Erythroblast (primary cell): ENCODE results near the gene C14orf180.

Source experiments
- GATA1 ChIP-seq: IDR thresholded peaks from 2 replicates; pipeline ENCODE4 v1.6.1; 2011; ENCODE audit warnings: low read depth, mild to moderate bottlenecking, control low read depth, low read length, moderate library complexity
- POLR2A ChIP-seq: IDR thresholded peaks from 2 replicates; pipeline ENCODE4 v1.6.1; 2011; ENCODE audit warnings: mild to moderate bottlenecking, low read length

DNA sequence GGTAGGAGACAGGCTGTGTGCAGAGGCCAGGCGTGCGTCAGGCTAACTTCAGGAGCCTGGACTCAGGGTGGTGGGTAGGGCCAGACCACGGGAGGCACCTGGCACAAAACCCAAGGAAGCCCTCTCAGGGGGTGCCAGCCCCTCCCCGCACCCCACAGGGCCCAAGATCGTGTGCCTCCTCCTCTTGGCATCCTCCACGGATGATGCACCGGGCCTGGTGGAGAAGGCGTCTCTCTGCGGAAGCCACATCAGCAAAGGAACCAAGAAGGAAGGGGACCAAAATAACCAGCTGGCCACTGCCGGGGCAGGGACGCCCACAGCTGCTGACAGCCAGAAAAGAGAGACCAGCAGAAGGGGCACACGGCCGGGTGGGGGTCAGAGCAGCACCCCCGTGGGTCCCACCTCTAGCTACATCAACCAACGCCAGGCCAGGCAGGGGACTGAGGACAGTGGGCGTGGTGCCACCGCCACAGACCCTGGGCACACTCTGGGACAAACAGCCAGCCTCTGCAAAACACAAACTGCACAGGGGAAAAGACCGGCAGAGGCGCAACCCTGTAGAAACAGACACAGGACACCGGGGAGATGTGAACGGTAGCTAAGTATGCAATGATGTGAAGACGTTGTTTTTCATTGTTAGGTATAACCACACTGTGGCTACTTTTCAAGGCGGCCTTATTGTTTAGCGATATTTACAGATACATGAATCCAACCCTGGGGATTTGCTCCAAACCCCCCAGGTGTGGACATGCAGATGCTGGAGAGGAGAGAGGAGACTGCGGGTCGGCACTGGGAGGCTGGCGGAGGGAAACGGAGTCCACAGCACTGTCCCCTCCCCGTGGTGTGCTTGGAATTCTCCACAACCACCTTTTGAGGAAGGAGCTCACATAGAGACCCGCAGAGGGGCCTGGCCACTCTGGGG is 26.1 kb upstream of the C14orf180 start:
- no peak for TF ChIP-seq POLR2A
- TF ChIP-seq GATA1, result no peak
